GM21526 (cell line): ENCODE results near the gene STEAP4.

Experiments
- ATAC-seq: cut with Tn5 transposase; IDR thresholded peaks from one replicate; pipeline ENCODE4 v1.9.1; 2021; ENCODE audit warnings: moderate library complexity; ENCODE audit not compliant: unreplicated experiment, low FRiP score

STEAP4 gene

DNA sequence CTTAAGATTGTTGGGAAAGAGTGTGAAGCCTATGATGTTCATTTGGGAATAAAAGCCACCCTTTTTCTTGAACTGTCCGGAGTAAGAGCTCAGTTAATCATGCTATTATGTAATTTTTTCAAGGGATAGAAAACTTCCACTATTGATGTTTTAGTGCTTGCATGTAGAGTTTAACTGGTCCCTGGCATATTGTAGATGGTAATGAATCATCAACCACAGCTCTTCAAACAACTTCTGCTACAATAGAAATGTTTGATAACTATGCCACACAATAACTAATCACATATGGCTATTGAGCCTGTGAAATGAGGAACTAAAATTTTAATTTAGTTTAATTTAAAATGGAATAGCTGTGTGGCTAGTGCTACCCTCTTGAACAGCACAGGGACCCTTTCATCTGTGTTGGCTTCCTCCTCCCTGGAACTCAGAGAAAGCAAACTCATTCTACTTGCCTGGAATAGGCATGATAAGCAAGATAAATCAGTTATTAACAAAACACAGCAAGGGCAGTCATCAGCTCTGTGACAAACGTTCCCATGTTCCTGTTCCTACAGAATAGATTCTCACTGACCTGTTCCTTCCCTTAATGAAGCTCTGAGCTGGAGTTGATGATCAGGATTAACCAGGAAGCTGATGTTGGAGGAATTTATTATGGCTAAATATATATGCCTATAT lies 82.0 kb downstream of the STEAP4 start:
- ATAC-seq = no peak

DNA sequence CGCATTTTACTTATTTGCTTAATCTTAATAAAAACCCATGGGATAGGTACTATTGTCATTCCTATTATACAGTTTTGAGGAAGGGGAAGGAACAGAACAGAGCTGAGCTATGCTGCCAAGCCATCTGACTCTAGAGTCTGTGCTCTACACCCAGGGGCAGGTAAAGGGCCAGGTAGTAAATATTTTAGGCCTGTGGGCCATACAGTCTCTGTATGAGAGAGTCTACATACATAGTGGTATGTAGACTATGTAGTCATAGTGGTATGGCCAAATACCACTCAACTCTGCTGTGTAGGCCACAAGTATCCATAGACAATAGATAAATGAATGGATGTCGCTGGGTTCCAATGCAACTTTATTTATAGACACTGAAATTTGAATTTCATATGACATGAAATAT lies 83.4 kb downstream of the STEAP4 start:
- no peak for ATAC-seq
